K562 (cell line): ENCODE measurements around the gene UFC1. TPM values are rescaled to one million over a fixed set of nuclear protein-coding genes. Genes with fewer than 3 reads are reported as not detected.
A peak's percentile ranks its signal among the peaks of the same experiment; 100 is the strongest.

ENCODE experiments used
- ATAC-seq: fragments of 200-7000 bp; cut with Tn5 transposase; 3 replicates; pipeline ENCODE4 v1.9.1; 2020; ENCODE audit warnings: moderate library complexity
- BruUV-seq: library from RNA; stranded (reverse); fragments of 400-500 nt; replicated peaks from 2 replicates; lab custom pipeline; 2021; lab: Mats Ljungman, UMichigan
- CTCF ChIA-PET: fragments of 300-600 bp; formaldehyde crosslinking; extraction: SDS; loops from one replicate; lab custom pipeline; 2021; ENCODE audit warnings: low intra/inter-chr PET ratio; lab: Yijun Ruan, JAX
- POLR2A ChIA-PET: fragments of 300-600, 350-650 bp; sonication (Branson Sonifier 250); formaldehyde crosslinking; extraction: SDS; loops from one replicate; lab custom pipeline; 2021; ENCODE audit warnings: antibody characterized with exemption, inconsistent platforms; lab: Yijun Ruan, JAX
- DNase-seq, 4 experiments: peaks; one replicate each; pipeline versions ENCODE4 v3.0.0 to v3.0.0-alpha.2; 2011 to 2018; ENCODE audit warnings: low spot score in 3 of 4, mixed read lengths in 3 of 4; ENCODE audit errors: extremely low read depth in 1 of 4
- FAIRE-seq: peaks from 2 replicates; lab custom pipeline; 2011; peaks lifted over from hg19 to GRCh38; lab: Jason Lieb, UNC
- H2AFZ ChIP-seq: 2 replicates; pipeline ENCODE4 v1.6.0; 2011; ENCODE audit warnings: low read depth, low read length, control low read depth, inconsistent platforms
- H3K27ac ChIP-seq: fragments of 200-600 bp; 3 replicates; pipeline ENCODE4 v1.8.0; 2011; ENCODE audit warnings: low read depth, mild to moderate bottlenecking, control low read depth, inconsistent platforms, low read length, moderate library complexity, mixed read lengths; ENCODE audit errors: extremely low read depth
- H3K27me3 ChIP-seq, 2 experiments: fragments of 300-600 bp in 1 of 2; 2 replicates in 1 of 2; 3 replicates in 1 of 2; pipeline versions ENCODE4 v1.6.0 to v1.8.0; 2011; ENCODE audit warnings: inconsistent platforms in 2 of 2, low read length in 2 of 2, mild to moderate bottlenecking in 1 of 2, mixed read lengths in 1 of 2, moderate library complexity in 1 of 2; ENCODE audit not compliant: control insufficient read depth in 2 of 2, insufficient read depth in 2 of 2
- H3K36me3 ChIP-seq: fragments of 300-600 bp; 3 replicates; pipeline ENCODE4 v1.8.0; 2011; ENCODE audit warnings: mild to moderate bottlenecking, low read length, inconsistent platforms; ENCODE audit not compliant: control insufficient read depth, insufficient read depth
- H3K4me1 ChIP-seq, 2 experiments: fragments of 200-600 bp in 1 of 2; replicated peaks in 1 of 2; 2 replicates in 1 of 2; 3 replicates in 1 of 2; pipeline versions ENCODE4 v1.5.1 to v1.8.0; 2011; ENCODE audit warnings: inconsistent platforms in 2 of 2, low read length in 2 of 2, mild to moderate bottlenecking in 1 of 2, mixed read lengths in 1 of 2, moderate library complexity in 1 of 2; ENCODE audit not compliant: control insufficient read depth in 2 of 2, insufficient read depth in 2 of 2
- H3K4me2 ChIP-seq: 2 replicates; pipeline ENCODE4 v1.6.1; 2011; ENCODE audit warnings: low read length, control low read depth, inconsistent platforms, mixed read lengths; ENCODE audit not compliant: insufficient read depth
- H3K4me3 ChIP-seq: fragments of 200-600 bp; sonication (generic), shearing (Covaris generic); 2 replicates; pipeline ENCODE4 v1.5.1; 2016; ENCODE audit warnings: control low read depth, inconsistent platforms
- H3K79me2 ChIP-seq: fragments of 200-600 bp; 3 replicates; pipeline ENCODE4 v1.8.0; 2011; ENCODE audit warnings: low read length, inconsistent platforms; ENCODE audit not compliant: control insufficient read depth, insufficient read depth
- H3K9ac ChIP-seq, 2 experiments: 2 replicates each; pipeline versions ENCODE4 v1.6.0 to v1.6.1; 2011; ENCODE audit warnings: low read depth in 2 of 2, low read length in 2 of 2, control low read depth in 1 of 2, inconsistent platforms in 1 of 2, mild to moderate bottlenecking in 1 of 2, mixed read lengths in 1 of 2; ENCODE audit not compliant: insufficient read depth in 1 of 2
- H3K9me1 ChIP-seq: one replicate; pipeline ENCODE4 v1.6.0; 2011; ENCODE audit warnings: inconsistent platforms, mild to moderate bottlenecking, low read length, moderate library complexity; ENCODE audit not compliant: control insufficient read depth, insufficient read depth
- H3K9me3 ChIP-seq: replicated peaks from 2 replicates; pipeline ENCODE4 v1.5.1; 2011; ENCODE audit warnings: low read depth, low read length, inconsistent platforms; ENCODE audit not compliant: control insufficient read depth, insufficient read depth
- H4K20me1 ChIP-seq: replicated peaks from 2 replicates; pipeline ENCODE4 v1.6.1; 2011; ENCODE audit warnings: low read length, inconsistent platforms, mixed read lengths; ENCODE audit not compliant: control insufficient read depth, insufficient read depth
- ATF4 ChIP-seq: fragments of 450-650 bp; formaldehyde crosslinking; IDR thresholded peaks from 2 replicates; pipeline ENCODE4 v1.4.0; 2022; ENCODE audit warnings: mild to moderate bottlenecking, moderate library complexity
- CBX2 ChIP-seq: fragments of 200-600 bp; sonication (generic); IDR thresholded peaks from one replicate; pipeline ENCODE4 v1.6.1; 2012; ENCODE audit warnings: mild to moderate bottlenecking, low read length, inconsistent platforms; ENCODE audit not compliant: insufficient read depth, poor library complexity, severe bottlenecking
- DMBX1 ChIP-seq: fragments of 250-450 bp; sonication (Bioruptor Pico); IDR thresholded peaks from 2 replicates; pipeline ENCODE4 v1.8.0; 2022; ENCODE audit warnings: inconsistent platforms, mild to moderate bottlenecking, moderate library complexity, borderline replicate concordance
- EGR1 ChIP-seq: fragments of 450-650 bp; conservative IDR thresholded peaks from 2 replicates; pipeline ENCODE4 v1.6.1; 2017; ENCODE audit warnings: mild to moderate bottlenecking
- EP300 ChIP-seq: IDR thresholded peaks from 2 replicates; pipeline ENCODE4 v1.6.1; 2012; ENCODE audit warnings: low read length, improper control_type of control experiment
- HDAC2 ChIP-seq: fragments of 450-650 bp; IDR thresholded peaks from 2 replicates; pipeline ENCODE4 v1.6.1; 2016; ENCODE audit warnings: mild to moderate bottlenecking
- MAFK ChIP-seq: IDR thresholded peaks from 2 replicates; pipeline ENCODE4 v1.6.1; 2011; ENCODE audit warnings: low read length, improper control_type of control experiment
- NCOA1 ChIP-seq: fragments of 450-650 bp; IDR thresholded peaks from 2 replicates; pipeline ENCODE4 v1.6.1; 2016; ENCODE audit warnings: low read depth
- POLR2AphosphoS2 ChIP-seq: IDR thresholded peaks from 2 replicates; pipeline ENCODE4 v1.6.1; 2012; ENCODE audit warnings: low read length, improper control_type of control experiment
- TAF15 ChIP-seq: fragments of 200-400 bp; formaldehyde crosslinking; IDR thresholded peaks from 2 replicates; pipeline ENCODE4 v1.6.1; 2017; ENCODE audit warnings: mild to moderate bottlenecking, low read depth, low read length, moderate library complexity
- TCFL5 ChIP-seq: fragments of 250-450 bp; sonication (Bioruptor Pico); conservative IDR thresholded peaks from 2 replicates; pipeline ENCODE4 v1.6.1; 2021; ENCODE audit warnings: mild to moderate bottlenecking, moderate library complexity, matching md5 sums
- YY1 ChIP-seq, 3 experiments: IDR thresholded peaks; 2 replicates each; pipeline ENCODE4 v1.6.1; 2011; ENCODE audit warnings: low read length in 2 of 3, mild to moderate bottlenecking in 2 of 3, moderate library complexity in 2 of 3, borderline replicate concordance in 1 of 3, control low read depth in 1 of 3, low read depth in 1 of 3; ENCODE audit not compliant: insufficient read depth in 3 of 3, insufficient replicate concordance in 2 of 3, control insufficient read depth in 1 of 3, insufficient read length in 1 of 3; ENCODE audit errors: extremely low read depth in 1 of 3
- ZBTB26 ChIP-seq: fragments of 450-650 bp; formaldehyde crosslinking; IDR thresholded peaks from 2 replicates; pipeline ENCODE4 v1.4.0; 2022; ENCODE audit warnings: missing genetic modification characterization
- ZNF3 ChIP-seq: fragments of 250-450 bp; sonication (Bioruptor Pico); IDR thresholded peaks from 2 replicates; pipeline ENCODE4 v1.5.0; 2021; ENCODE audit warnings: mild to moderate bottlenecking, moderate library complexity
- ZNF785 ChIP-seq: fragments of 250-450 bp; sonication (Bioruptor Pico); IDR thresholded peaks from 2 replicates; pipeline ENCODE4 v1.4.0; 2020; ENCODE audit warnings: mild to moderate bottlenecking
- ZNF830 ChIP-seq: fragments of 250-450 bp; sonication (Bioruptor Pico); IDR thresholded peaks from 2 replicates; pipeline ENCODE4 v1.5.0; 2021; ENCODE audit warnings: mild to moderate bottlenecking
- WGBS: fragments of 100-300 bp; shearing (Covaris generic); methylation state at CpG from one replicate; pipeline ENCODE4 v1.1.6; 2016; ENCODE audit warnings: low coverage, mixed read lengths; ENCODE audit not compliant: insufficient coverage; ENCODE audit errors: missing lambda C conversion rate; 5-methylcytosine and 5-hydroxymethylcytosine counted together
- in situ Hi-C: fragments of 300-500 bp; cut with MboI; formaldehyde crosslinking; loops from 4 replicates; pipeline ENCODE4 v1.15.0; 2018; ENCODE audit warnings: inconsistent platforms, mixed read lengths
- intact Hi-C: fragments of 100-400 bp; cut with micrococcal nuclease; formaldehyde crosslinking; loops from 2 replicates; pipeline ENCODE4 v1.14.2; 2022
- polyA plus RNA-seq, 8 experiments: library from polyadenylated mRNA; depleted of rRNA in 4 of 8; stranded (reverse) in 5 of 8; unstranded in 3 of 8; fragments of >200 nt; fragmentation: Nextera tagmentation in 2 of 8; fragmentation: Illumina TruSeq in 1 of 8; extraction: Ambion mirVana in 2 of 8; extraction: Trizol in 1 of 8; gene quantifications; 2 replicates each; pipeline versions ENCODE4 v1.2.1 to v1.2.3, GENCODE V29; 2011 to 2014; ENCODE audit warnings: inconsistent platforms in 1 of 8, missing spikeins in 1 of 8
- total RNA-seq, 7 experiments: library from RNA; depleted of rRNA in 6 of 7; stranded (reverse); fragments of >200 nt in 6 of 7; fragmentation: Illumina TruSeq in 2 of 7; extraction: Trizol in 2 of 7; gene quantifications; 2 replicates each; pipeline versions ENCODE4 v1.2.1 to v1.2.3, GENCODE V29; 2011 to 2021; ENCODE audit warnings: low replicate concordance in 1 of 7
- TF ChIP-seq, protein P1 (sequence below): fragments of 250-450 bp; sonication (Bioruptor Pico); IDR thresholded peaks from 2 replicates; pipeline ENCODE4 v1.8.0; 2022; ENCODE audit warnings: inconsistent platforms, mild to moderate bottlenecking, moderate library complexity, borderline replicate concordance

The UFC1 gene
- total and polyA plus RNA-seq, 9 of the 15 experiments (the other 6 are each of a cell fraction or from before 2014, with no cell fraction given) = 92.8 to 220 (median 161) TPM

- peak overlapping the region; percentile 95 for H3K27ac ChIP-seq
- FAIRE-seq (peak; percentile 96), DNase-seq (peak; percentile 68 to 83 (median 76)), ATAC-seq (peak; percentile 79)
- H2AFZ ChIP-seq = 0 out of 2 replicates have a peak overlapping the region, but pooled peaks have one; percentile 25
- peak overlapping the region; percentile 81 for H3K4me3 ChIP-seq
- peaks cover 61% of the 10 kb centered on the region for H3K79me2 ChIP-seq
- peak overlapping the region; percentile 78 to 97 for H3K9ac ChIP-seq
- peak overlapping the region; percentile 98 for H3K4me2 ChIP-seq
- 24% methylated on average over 10 of the region's 10 CpGs for WGBS
- H4K20me1 ChIP-seq = peaks cover 3% of the 10 kb centered on the region; the same call in 1 of the 2 replicates
- BruUV-seq = no TSS peak
- in situ Hi-C loops (no loop called here), intact Hi-C loops (loop anchor here (1.0 to 2.0 kb wide), 2 partner anchors 13 to 48 kb away; partner anchors contain the start of genes DEDD and PPOX)
- no peaks in the 10 kb centered on the region; a peak in 1 of 5 replicates for H3K27me3 ChIP-seq
- H3K36me3 ChIP-seq = peaks cover 72% of the 10 kb centered on the region
- ChIA-PET POLR2A (interaction anchor here (5.3 kb wide), 1 partner anchor 8 kb away, joined by 39 read pairs; no protein-coding TSS in a partner anchor), CTCF (no interaction called here)
- peaks cover 28 to 42% of the 10 kb centered on the region in 2 experiments for H3K4me1 ChIP-seq
- no peaks in the 10 kb centered on the region for H3K9me1 ChIP-seq
- H3K9me3 ChIP-seq = no peaks in the 10 kb centered on the region
- TF ChIP-seq YY1 (IDR thresholded peaks at IDR 0.05; ENCODE audit: borderline replicate concordance in 1 of 3, control insufficient read depth in 1 of 3, extremely low read depth in 1 of 3, insufficient read depth in 3 of 3, insufficient read length in 1 of 3, insufficient replicate concordance in 2 of 3, low read depth in 1 of 3, low read length in 2 of 3) (peak in 1 of 3 experiments; percentile 23), NCOA1 (no peak), TAF15 (no peak), TCFL5 (CRISPR knock-in tag) (no peak), EP300 (no peak), MAFK (no peak), DMBX1 (CRISPR knock-in tag) (no peak), POLR2AphosphoS2 (peak; percentile 79; the same call in 1 of the 2 replicates), CBX2 (no peak), ZNF830 (no peak), ZBTB26 (no peak), ZNF3 (no peak), ZNF785 (CRISPR knock-in tag) (no peak), HDAC2 (no peak), EGR1 (no peak), ATF4 (no peak)
- TF ChIP-seq, protein P1, sequence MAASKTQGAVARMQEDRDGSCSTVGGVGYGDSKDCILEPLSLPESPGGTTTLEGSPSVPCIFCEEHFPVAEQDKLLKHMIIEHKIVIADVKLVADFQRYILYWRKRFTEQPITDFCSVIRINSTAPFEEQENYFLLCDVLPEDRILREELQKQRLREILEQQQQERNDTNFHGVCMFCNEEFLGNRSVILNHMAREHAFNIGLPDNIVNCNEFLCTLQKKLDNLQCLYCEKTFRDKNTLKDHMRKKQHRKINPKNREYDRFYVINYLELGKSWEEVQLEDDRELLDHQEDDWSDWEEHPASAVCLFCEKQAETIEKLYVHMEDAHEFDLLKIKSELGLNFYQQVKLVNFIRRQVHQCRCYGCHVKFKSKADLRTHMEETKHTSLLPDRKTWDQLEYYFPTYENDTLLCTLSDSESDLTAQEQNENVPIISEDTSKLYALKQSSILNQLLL (CRISPR knock-in tag) = no peak
Observed at GRCh38 chr1:161119092-161119903, 34.5 kb upstream of the UFC1 start.
